Aorta (tissue), 5 donors: ENCODE results near the gene CTTNBP2. TPM values are rescaled to one million over a fixed set of nuclear protein-coding genes. Genes with fewer than 3 reads are reported as not detected.
A peak's percentile ranks its signal among the peaks of the same experiment; 100 is the strongest.

Experiments used
- ATAC-seq: fragments of 200-7000 bp; cut with Tn5 transposase; one replicate; pipeline ENCODE4 v1.9.1; 2022; ENCODE audit warnings: moderate library complexity; ENCODE audit not compliant: low FRiP score
- DNase-seq, 2 donors: peaks; one replicate each; pipeline ENCODE4 v3.0.0-alpha.2; 2020
- H3K27ac ChIP-seq, 2 donors: one replicate each; pipeline ENCODE4 v1.5.1; 2013; ENCODE audit warnings: low read length in 2 of 2, mild to moderate bottlenecking in 2 of 2, moderate library complexity in 2 of 2, control low read depth in 1 of 2, inconsistent platforms in 1 of 2, low read depth in 1 of 2
- H3K27me3 ChIP-seq, 2 donors: one replicate each; pipeline ENCODE4 v1.6.1; 2013; ENCODE audit warnings: control low read depth in 1 of 2, low read length in 1 of 2, mild to moderate bottlenecking in 1 of 2, moderate library complexity in 1 of 2; ENCODE audit not compliant: insufficient read depth in 2 of 2, control insufficient read depth in 1 of 2
- H3K36me3 ChIP-seq, 2 donors: one replicate each; pipeline ENCODE4 v1.6.1; 2013; ENCODE audit warnings: control low read depth in 1 of 2, low read length in 1 of 2, mild to moderate bottlenecking in 1 of 2; ENCODE audit not compliant: insufficient read depth in 2 of 2, control insufficient read depth in 1 of 2
- H3K4me1 ChIP-seq, 2 donors: one replicate each; pipeline ENCODE4 v1.6.1; 2013; ENCODE audit warnings: low read length in 2 of 2, control low read depth in 1 of 2, mild to moderate bottlenecking in 1 of 2, moderate library complexity in 1 of 2; ENCODE audit not compliant: insufficient read depth in 2 of 2, control insufficient read depth in 1 of 2
- H3K4me3 ChIP-seq, 2 donors: one replicate each; pipeline ENCODE4 v1.5.1; 2013; ENCODE audit warnings: low read length in 2 of 2, control low read depth in 1 of 2, mild to moderate bottlenecking in 1 of 2
- H3K9me3 ChIP-seq: one replicate; pipeline ENCODE4 v1.6.1; 2013; ENCODE audit warnings: mild to moderate bottlenecking, low read length; ENCODE audit not compliant: control insufficient read depth
- WGBS, 2 donors: extraction: QIAGEN DNeasy Blood & Tissue Kit; methylation state at CpG; one replicate each; pipeline ENCODE4 v1.1.7; 2013; 5-methylcytosine and 5-hydroxymethylcytosine counted together
- intact Hi-C, 2 donors: fragments of 100-400 bp; cut with DNase I; formaldehyde crosslinking; loops; one replicate each; pipeline versions ENCODE4 v1.14.2 to v1.15.0; 2022
- polyA plus RNA-seq, 2 donors: library from polyadenylated mRNA; stranded (reverse); fragments of 200-250 nt; gene quantifications; one replicate each; pipeline ENCODE4 v1.2.3, GENCODE V29; 2013
- total RNA-seq, 2 donors: library from RNA; stranded (reverse); fragmentation: NEBNext Ultra II Directional; extraction: Animal tissue kit (Norgen Biotek cat#: 25700); gene quantifications; one replicate each; pipeline ENCODE4 v1.2.1, GENCODE V29; 2021
- donor health status: healthy with polysubstance abuse.
- donor health status: Bipolar disorder and iron deficiency.
- donor health status: DM: no; HTN: no; CAD: no.
- donor health status: DM: no; HTN: no; CAD: no.
- donor health status: DM: yes; HTN: yes; CAD: no.

Gene CTTNBP2
- total and polyA plus RNA-seq, 4 donors = 1.2 to 29.6 (median 8.6) TPM

GRCh38 chr7:117872561-117873309 lies 506 bp downstream of the CTTNBP2 start:
- peak; percentile 54 to 74 for DNase-seq
- peak; percentile 75 for ATAC-seq
- Histone ChIP-seq H3K27ac (no peak overlapping the region), H3K9me3 (no peaks in the 10 kb centered on the region), H3K4me3 (peak overlapping the region; percentile 86 to 97), H3K27me3 (no peaks in the 10 kb centered on the region), H3K36me3 (no peaks in the 10 kb centered on the region), H3K4me1 (no peaks in the 10 kb centered on the region)
- intact Hi-C loops = loop anchor here (5.0 to 10.0 kb wide), 3 partner anchors 88 to 302 kb away; no protein-coding TSS in a partner anchor
- 1% methylated on average over 38 to 57 of the region's 57 CpGs for WGBS, 2 donors

- Histone ChIP-seq H3K36me3 (no peaks in the 10 kb centered on the region), H3K4me1 (no peaks in the 10 kb centered on the region), H3K27ac (no peak overlapping the region), H3K27me3 (no peaks in the 10 kb centered on the region), H3K9me3 (no peaks in the 10 kb centered on the region), H3K4me3 (peak overlapping the region; percentile 37 to 86)
- 4 to 5% methylated on average over 18 of the region's 18 CpGs for WGBS, 2 donors
- DNase-seq (peak in 1 of 2 donors; percentile 47), ATAC-seq (peak; percentile 68)
- intact Hi-C loops = loop anchor here (5.0 to 10.0 kb wide), 3 partner anchors 87 to 303 kb away; no protein-coding TSS in a partner anchor
These were observed 1.3 kb downstream of the CTTNBP2 start for GRCh38 chr7:117871778-117872538.

GRCh38 chr7:117871401-117871777 lies 1.9 kb downstream of the CTTNBP2 start:
- DNase-seq = no peak
- H3K4me3 ChIP-seq = no peak overlapping the region
- H3K27ac ChIP-seq = no peak overlapping the region
- no peaks in the 10 kb centered on the region for H3K4me1 ChIP-seq
- no peaks in the 10 kb centered on the region for H3K9me3 ChIP-seq
- no peak for ATAC-seq
- no peaks in the 10 kb centered on the region for H3K27me3 ChIP-seq
- H3K36me3 ChIP-seq = no peaks in the 10 kb centered on the region
- 87 to 89% methylated on average over 4 of the region's 4 CpGs for WGBS, 2 donors
- intact Hi-C loops = loop anchor here (5.0 to 10.0 kb wide), 3 partner anchors 87 to 303 kb away; no protein-coding TSS in a partner anchor

- Histone ChIP-seq H3K36me3 (no peaks in the 10 kb centered on the region), H3K4me3 (no peak overlapping the region), H3K9me3 (no peaks in the 10 kb centered on the region), H3K4me1 (no peaks in the 10 kb centered on the region), H3K27me3 (no peaks in the 10 kb centered on the region), H3K27ac (no peak overlapping the region)
- WGBS, 2 donors = 38 to 53% methylated on average over 6 of the region's 6 CpGs
- no peak for DNase-seq
- no peak for ATAC-seq
- intact Hi-C loops = loop anchor here (5.0 to 10.0 kb wide), 3 partner anchors 86 to 304 kb away; no protein-coding TSS in a partner anchor
These were observed 2.7 kb downstream of the CTTNBP2 start for GRCh38 chr7:117870448-117871130.

- ATAC-seq (no peak), DNase-seq (no peak)
- no peaks in the 10 kb centered on the region for H3K27me3 ChIP-seq
- H3K4me1 ChIP-seq = no peaks in the 10 kb centered on the region
- H3K27ac ChIP-seq = no peak overlapping the region
- H3K4me3 ChIP-seq = no peak overlapping the region
- intact Hi-C loops = loop anchor here in 1 of 2 donors (10.0 kb wide), 1 partner anchor 65 kb away; no protein-coding TSS in a partner anchor
- H3K36me3 ChIP-seq = no peaks in the 10 kb centered on the region
- 77 to 79% methylated on average over 2 of the region's 2 CpGs for WGBS, 2 donors
- H3K9me3 ChIP-seq = no peaks in the 10 kb centered on the region
These were observed 3.9 kb downstream of the CTTNBP2 start for GRCh38 chr7:117869374-117869773.

GRCh38 chr7:117863618-117864017 lies 9.6 kb downstream of the CTTNBP2 start:
- no peaks in the 10 kb centered on the region for H3K27me3 ChIP-seq
- WGBS, 2 donors = 36% methylated on average over 2 of the region's 2 CpGs
- no peaks in the 10 kb centered on the region for H3K9me3 ChIP-seq
- DNase-seq (no peak), ATAC-seq (no peak)
- no peak overlapping the region for H3K27ac ChIP-seq
- H3K4me1 ChIP-seq = no peaks in the 10 kb centered on the region
- H3K4me3 ChIP-seq = no peak overlapping the region
- no peaks in the 10 kb centered on the region for H3K36me3 ChIP-seq
- intact Hi-C loops = loop anchor here in 1 of 2 donors (10.0 kb wide), 1 partner anchor 59 kb away; no protein-coding TSS in a partner anchor

GRCh38 chr7:117862378-117862777 lies 10.9 kb downstream of the CTTNBP2 start:
- intact Hi-C loops = loop anchor here in 1 of 2 donors (10.0 kb wide), 1 partner anchor 58 kb away; no protein-coding TSS in a partner anchor
- WGBS, 2 donors = 59 to 63% methylated on average over 3 of the region's 3 CpGs
- H3K4me1 ChIP-seq = no peaks in the 10 kb centered on the region

GRCh38 chr7:117859246-117859812 lies 13.9 kb downstream of the CTTNBP2 start:
- Histone ChIP-seq H3K4me1 (no peaks in the 10 kb centered on the region), H3K9me3 (no peaks in the 10 kb centered on the region), H3K36me3 (no peaks in the 10 kb centered on the region), H3K4me3 (no peak overlapping the region), H3K27me3 (no peaks in the 10 kb centered on the region), H3K27ac (no peak overlapping the region)
- ATAC-seq = no peak
- intact Hi-C loops = no loop called here
- WGBS, 2 donors = 83 to 87% methylated on average over 4 of the region's 4 CpGs
- no peak for DNase-seq

More at GRCh38 chr7:117862378-117862777, 10.9 kb downstream of the CTTNBP2 start:
- Histone ChIP-seq H3K4me3 (no peak overlapping the region), H3K27me3 (no peaks in the 10 kb centered on the region), H3K9me3 (no peaks in the 10 kb centered on the region), H3K27ac (no peak overlapping the region), H3K36me3 (no peaks in the 10 kb centered on the region)
- no peak for DNase-seq
- no peak for ATAC-seq
